Measurements from ENCODE around the gene ZDHHC14.

Gene ZDHHC14

GRCh38 chr6:157560691-157561413 is 179.9 kb downstream of the ZDHHC14 start:
- no peak overlapping the region for H3K4me3 ChIP-seq (ENCODE audit: low read depth, low read length)
- no peak for DNase-seq (ENCODE audit: low read depth)
- no peak for TF ChIP-seq CTCF (IDR thresholded peaks at IDR 0.05; ENCODE audit: control insufficient read depth, extremely low read depth, insufficient read depth)

GRCh38 chr6:157561414-157561790 is 180.4 kb downstream of the ZDHHC14 start:
- no peak for TF ChIP-seq CTCF (IDR thresholded peaks at IDR 0.05; ENCODE audit: control insufficient read depth, extremely low read depth, insufficient read depth)
- DNase-seq (ENCODE audit: low read depth), result no peak
- no peak overlapping the region for H3K4me3 ChIP-seq (ENCODE audit: low read depth, low read length)

GRCh38 chr6:157561929-157562810 is 181.2 kb downstream of the ZDHHC14 start:
- H3K4me3 ChIP-seq (ENCODE audit: low read depth, low read length), result no peak overlapping the region
- no peak for TF ChIP-seq CTCF (IDR thresholded peaks at IDR 0.05; ENCODE audit: control insufficient read depth, extremely low read depth, insufficient read depth)
- DNase-seq (ENCODE audit: low read depth), result no peak

- TF ChIP-seq CTCF (IDR thresholded peaks at IDR 0.05; ENCODE audit: control insufficient read depth, extremely low read depth, insufficient read depth), result no peak
- H3K4me3 ChIP-seq (ENCODE audit: low read depth, low read length), result no peak overlapping the region
Measured at GRCh38 chr6:157562997-157563396, 182.0 kb downstream of the ZDHHC14 start.

GRCh38 chr6:157563611-157564284 is 182.8 kb downstream of the ZDHHC14 start:
- no peak for TF ChIP-seq CTCF (IDR thresholded peaks at IDR 0.05; ENCODE audit: control insufficient read depth, extremely low read depth, insufficient read depth)
- H3K4me3 ChIP-seq (ENCODE audit: low read depth, low read length), result no peak overlapping the region
- no peak for DNase-seq (ENCODE audit: low read depth)

More at GRCh38 chr6:157562997-157563396, 182.0 kb downstream of the ZDHHC14 start:
- no peak for DNase-seq (ENCODE audit: low read depth)

GRCh38 chr6:157568702-157569101 is 187.7 kb downstream of the ZDHHC14 start:
- no peak overlapping the region for H3K4me3 ChIP-seq (ENCODE audit: low read depth, low read length)
- TF ChIP-seq CTCF (IDR thresholded peaks at IDR 0.05; ENCODE audit: control insufficient read depth, extremely low read depth, insufficient read depth), result no peak
- no peak for DNase-seq (ENCODE audit: low read depth)
